Activated gamma-delta T cell treated with Interleukin-2 at 50 U/mL for 16 hours (primary cell): ENCODE measurements around the gene MMS22L.
"Not testable (repeated sequence)": the region's sequence is repeated elsewhere in the genome, so short reads cannot be mapped to it uniquely, and the experiment has no call there.

ENCODE experiments used
- DNase-seq: peaks from one replicate; pipeline ENCODE4 v3.0.0-alpha.2; 2020

Gene MMS22L

GRCh38 chr6:97231911-97232310, 51.1 kb downstream of the MMS22L start:
- DNase-seq, result no peak

GRCh38 chr6:97222903-97223302, 60.1 kb downstream of the MMS22L start:
- no peak for DNase-seq

- no peak for DNase-seq
These were observed 64.1 kb downstream of the MMS22L start for GRCh38 chr6:97218912-97219311.

- DNase-seq, result no peak
These were observed 67.8 kb downstream of the MMS22L start for GRCh38 chr6:97215157-97215769.

GRCh38 chr6:97214671-97215070, 68.3 kb downstream of the MMS22L start:
- no peak for DNase-seq

GRCh38 chr6:97207383-97207782, 75.6 kb downstream of the MMS22L start:
- no peak for DNase-seq

- no peak for DNase-seq
These were observed 77.0 kb downstream of the MMS22L start for GRCh38 chr6:97205966-97206365.

GRCh38 chr6:97203343-97203742, 79.7 kb downstream of the MMS22L start:
- no peak for DNase-seq

- no peak for DNase-seq
These were observed 84.9 kb downstream of the MMS22L start for GRCh38 chr6:97198046-97198565.

GRCh38 chr6:97195117-97195516, 87.9 kb downstream of the MMS22L start:
- no peak for DNase-seq

GRCh38 chr6:97189767-97190166, 93.2 kb downstream of the MMS22L start:
- no peak for DNase-seq

- DNase-seq, result no peak
These were observed 95.1 kb downstream of the MMS22L start for GRCh38 chr6:97187951-97188350.

- peak; percentile 57 for DNase-seq
These were observed 96.5 kb downstream of the MMS22L start for GRCh38 chr6:97186416-97186999.

GRCh38 chr6:97177905-97178304, 105.1 kb downstream of the MMS22L start:
- DNase-seq, result no peak

- DNase-seq, result no peak
These were observed 106.5 kb downstream of the MMS22L start for GRCh38 chr6:97176468-97176867.

- no peak for DNase-seq
These were observed 107.2 kb downstream of the MMS22L start for GRCh38 chr6:97175806-97176205.

- DNase-seq, result no peak
These were observed 108.5 kb downstream of the MMS22L start for GRCh38 chr6:97174471-97174870.

- DNase-seq, result no peak
These were observed 122.7 kb downstream of the MMS22L start for GRCh38 chr6:97160280-97160679.

- not testable (repeated sequence) for DNase-seq
These were observed 127.6 kb downstream of the MMS22L start for GRCh38 chr6:97155447-97155846.

- DNase-seq, result no peak
These were observed 129.0 kb downstream of the MMS22L start for GRCh38 chr6:97154015-97154414.

GRCh38 chr6:97151601-97152000, 131.4 kb downstream of the MMS22L start:
- no peak for DNase-seq

GRCh38 chr6:97150932-97151331, 132.1 kb downstream of the MMS22L start:
- no peak for DNase-seq

GRCh38 chr6:97147421-97147820, 135.6 kb downstream of the MMS22L start:
- no peak for DNase-seq

- DNase-seq, result no peak
These were observed 137.3 kb downstream of the MMS22L start for GRCh38 chr6:97145691-97146090.

GRCh38 chr6:97141756-97142155, 141.3 kb downstream of the MMS22L start:
- DNase-seq, result no peak
